Gastrocnemius medialis (tissue), 4 donors: Measurements from ENCODE around the gene SND1. TPM values are rescaled to one million over a fixed set of nuclear protein-coding genes. Genes with fewer than 3 reads are reported as not detected.

ENCODE experiments used
- ATAC-seq, 2 donors: fragments of 150-250 bp; one replicate each; pipeline ENCODE4 v1.9.1; 2016
- DNase-seq, 2 donors: peaks; one replicate each; pipeline ENCODE4 v3.0.0-alpha.2; 2019
- H3K27ac ChIP-seq, 4 donors: fragments of 200-600 bp; sonication (generic); 1 replicate in 1 of 4; 2 replicates in 3 of 4; pipeline ENCODE4 v1.5.1; 2016 to 2018; ENCODE audit warnings: mild to moderate bottlenecking in 2 of 4, moderate library complexity in 1 of 4
- H3K27me3 ChIP-seq, 3 donors: fragments of 200-600 bp; sonication (generic) in 2 of 3; 1 replicate in 1 of 3; 2 replicates in 2 of 3; pipeline versions ENCODE4 v1.5.1 to v1.6.0; 2016 to 2019; ENCODE audit warnings: mild to moderate bottlenecking in 1 of 3, moderate library complexity in 1 of 3
- H3K36me3 ChIP-seq, 2 donors: fragments of 200-600 bp; sonication (generic) in 1 of 2; one replicate each; pipeline ENCODE4 v1.5.1; 2017 to 2018
- H3K4me1 ChIP-seq, 2 donors: fragments of 200-600 bp; sonication (generic) in 1 of 2; one replicate each; pipeline ENCODE4 v1.5.1; 2016 to 2017; ENCODE audit warnings: mild to moderate bottlenecking in 2 of 2
- H3K4me3 ChIP-seq, 4 donors: fragments of 200-600 bp; sonication (generic) in 3 of 4; 1 replicate in 1 of 4; 2 replicates in 3 of 4; pipeline ENCODE4 v1.5.1; 2016 to 2019; ENCODE audit warnings: mild to moderate bottlenecking in 2 of 4
- H3K9me3 ChIP-seq, 3 donors: fragments of 200-600 bp; sonication (generic) in 2 of 3; 1 replicate in 1 of 3; 2 replicates in 2 of 3; pipeline ENCODE4 v1.5.1; 2016 to 2019
- CTCF ChIP-seq, 5 experiments: fragments of 450-650 bp in 3 of 5; fragments of 200-600 bp in 2 of 5; sonication (generic) in 2 of 5; IDR thresholded peaks in 4 of 5; conservative IDR thresholded peaks in 1 of 5; 1 replicate in 4 of 5; 2 replicates in 1 of 5; pipeline ENCODE4 v1.5.1; 2016 to 2019; ENCODE audit warnings: antibody characterized with exemption in 5 of 5, mild to moderate bottlenecking in 3 of 5, moderate library complexity in 3 of 5
- POLR2A ChIP-seq, 2 donors: fragments of 450-650 bp; IDR thresholded peaks; one replicate each; pipeline ENCODE4 v1.6.1; 2017; ENCODE audit warnings: antibody characterized with exemption in 2 of 2, mild to moderate bottlenecking in 2 of 2, moderate library complexity in 2 of 2
- in situ Hi-C, 4 donors: fragments of 200-750 bp; cut with MboI; loops; one replicate each; pipeline versions ENCODE4 v1.15.0 to v1.8.0; 2017; ENCODE audit warnings: low sequenced_read_pairs in 4 of 4
- intact Hi-C: fragments of 100-400 bp; cut with DNase I; formaldehyde crosslinking; loops from one replicate; pipeline ENCODE4 v1.15.1; 2023; ENCODE audit warnings: low total_unique reads
- total RNA-seq, 4 donors: library from RNA; depleted of rRNA; stranded (reverse); fragments of >200 nt; gene quantifications; one replicate each; pipeline versions ENCODE4 v1.1.0 to v1.2.3, GENCODE V29; 2016

SND1 gene
- total RNA-seq, 4 donors from 2014 or later: 30.4 to 73.0 (median 50.3) TPM

GRCh38 chr7:127812540-127812939, 160.5 kb downstream of the SND1 start:
- in situ Hi-C loops: no loop called here
- DNase-seq (no peak), ATAC-seq (no peak)
- Histone ChIP-seq H3K27me3 (no peaks in the 10 kb centered on the region), H3K4me1 (peaks cover 0 to 5% of the 10 kb centered on the region in 2 donors), H3K27ac (no peak overlapping the region), H3K36me3 (no peaks in the 10 kb centered on the region), H3K4me3 (no peak overlapping the region), H3K9me3 (no peaks in the 10 kb centered on the region)
- no peak for TF ChIP-seq CTCF (IDR thresholded peaks at IDR 0.05 in 4 of 5, conservative IDR thresholded peaks at IDR 0.05 in 1 of 5)
- no peak for TF ChIP-seq POLR2A (IDR thresholded peaks at IDR 0.05)
- intact Hi-C loops: no loop called here

- Histone ChIP-seq H3K27ac (no peak overlapping the region), H3K36me3 (no peaks in the 10 kb centered on the region), H3K27me3 (no peaks in the 10 kb centered on the region), H3K4me1 (peaks cover 0 to under 1% of the 10 kb centered on the region in 2 donors), H3K9me3 (no peaks in the 10 kb centered on the region), H3K4me3 (no peak overlapping the region)
- ATAC-seq (no peak), DNase-seq (no peak)
- TF ChIP-seq POLR2A (IDR thresholded peaks at IDR 0.05): no peak
- no peak for TF ChIP-seq CTCF (IDR thresholded peaks at IDR 0.05 in 4 of 5, conservative IDR thresholded peaks at IDR 0.05 in 1 of 5)
- intact Hi-C loops (no loop called here), in situ Hi-C loops (no loop called here)
Observed at GRCh38 chr7:127813991-127814541, 162.1 kb downstream of the SND1 start.

DNA sequence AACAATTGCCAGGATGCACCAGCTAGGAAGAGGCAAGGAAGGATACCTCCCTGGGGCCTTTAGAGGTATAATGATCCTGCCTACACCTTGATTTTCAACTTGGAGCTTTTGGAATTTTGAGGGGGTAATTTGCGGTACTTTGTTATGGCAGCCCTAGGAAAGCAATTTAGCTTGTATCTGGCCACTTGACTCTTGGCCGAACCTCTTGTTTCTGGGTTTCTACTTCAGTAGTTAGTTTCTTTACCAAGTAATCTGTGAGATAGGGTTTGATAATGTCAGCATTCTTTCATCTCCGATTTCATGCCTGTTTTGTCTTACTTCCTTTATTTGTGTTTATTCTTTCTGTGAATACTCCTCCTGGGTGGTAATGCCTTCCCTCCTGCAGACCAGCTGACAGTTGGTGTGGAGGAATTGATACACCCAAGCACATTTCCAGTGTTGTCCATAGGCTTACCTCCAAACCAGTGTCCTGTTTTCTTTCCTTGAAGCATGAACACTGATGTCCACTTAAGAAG, 163.7 kb downstream of the SND1 start:
- DNase-seq (no peak), ATAC-seq (no peak)
- Histone ChIP-seq H3K36me3 (no peaks in the 10 kb centered on the region), H3K4me1 (peaks cover 0 to 2% of the 10 kb centered on the region in 2 donors), H3K27ac (no peak overlapping the region), H3K4me3 (no peak overlapping the region), H3K27me3 (no peaks in the 10 kb centered on the region), H3K9me3 (no peaks in the 10 kb centered on the region)
- in situ Hi-C loops (no loop called here), intact Hi-C loops (no loop called here)
- TF ChIP-seq POLR2A (IDR thresholded peaks at IDR 0.05) (no peak), CTCF (IDR thresholded peaks at IDR 0.05 in 4 of 5, conservative IDR thresholded peaks at IDR 0.05 in 1 of 5) (no peak)

DNA sequence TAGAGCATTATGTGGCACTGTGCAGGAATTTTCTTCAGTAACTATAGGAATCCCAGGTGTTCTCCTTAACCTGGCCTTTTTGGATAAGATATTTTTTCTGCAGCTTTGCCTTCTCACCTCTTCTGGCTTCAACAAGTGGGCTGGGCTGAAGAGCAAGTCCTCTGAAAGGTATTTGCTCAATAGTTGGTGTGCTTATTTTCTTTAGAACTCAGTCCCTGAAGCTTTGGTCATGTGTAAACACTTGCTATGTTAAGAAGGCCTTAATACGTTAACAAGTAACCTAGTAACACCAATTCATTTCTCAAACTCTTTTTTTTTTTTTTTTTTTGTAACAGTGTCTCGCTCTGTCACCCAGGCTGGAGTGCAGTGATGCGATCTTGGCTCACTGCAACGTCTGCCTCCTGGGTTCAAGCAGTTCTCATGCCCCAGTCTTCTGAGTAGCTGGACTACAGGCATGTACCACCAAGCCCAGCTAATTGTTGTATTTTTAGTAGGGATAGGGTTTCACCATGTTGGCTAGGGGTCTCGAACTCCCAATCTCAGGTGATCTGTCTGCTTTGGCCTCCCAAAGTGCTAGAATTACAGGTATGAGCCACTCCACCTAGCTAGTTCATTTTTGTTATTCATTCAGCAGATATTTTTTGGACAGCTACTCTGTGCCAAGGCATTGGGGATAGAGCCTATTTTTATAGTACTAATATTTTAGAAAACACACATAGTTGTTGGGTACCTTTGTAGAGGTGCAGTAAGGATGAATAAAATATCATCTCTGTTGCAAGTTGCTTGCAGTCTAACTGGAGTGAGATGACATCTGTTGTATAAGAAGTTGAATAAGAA, 164.6 kb downstream of the SND1 start:
- H3K27ac ChIP-seq: no peak overlapping the region
- no peaks in the 10 kb centered on the region for H3K9me3 ChIP-seq
- DNase-seq (no peak), ATAC-seq (no peak)
- intact Hi-C loops: no loop called here
- no peak overlapping the region for H3K4me3 ChIP-seq
- no peaks in the 10 kb centered on the region for H3K36me3 ChIP-seq
- TF ChIP-seq CTCF (IDR thresholded peaks at IDR 0.05 in 4 of 5, conservative IDR thresholded peaks at IDR 0.05 in 1 of 5): no peak
- no peak for TF ChIP-seq POLR2A (IDR thresholded peaks at IDR 0.05)
- H3K27me3 ChIP-seq: no peaks in the 10 kb centered on the region
- in situ Hi-C loops: no loop called here
- H3K4me1 ChIP-seq: peaks cover 0 to 4% of the 10 kb centered on the region in 2 donors
